ENCODE results near the gene SDHAF3. TPM values are rescaled to one million over a fixed set of nuclear protein-coding genes. Genes with fewer than 3 reads are reported as not detected.

Gene SDHAF3
- total and polyA plus RNA-seq, 5 donors = 19.7 to 27.0 (median 20.3) TPM

DNA sequence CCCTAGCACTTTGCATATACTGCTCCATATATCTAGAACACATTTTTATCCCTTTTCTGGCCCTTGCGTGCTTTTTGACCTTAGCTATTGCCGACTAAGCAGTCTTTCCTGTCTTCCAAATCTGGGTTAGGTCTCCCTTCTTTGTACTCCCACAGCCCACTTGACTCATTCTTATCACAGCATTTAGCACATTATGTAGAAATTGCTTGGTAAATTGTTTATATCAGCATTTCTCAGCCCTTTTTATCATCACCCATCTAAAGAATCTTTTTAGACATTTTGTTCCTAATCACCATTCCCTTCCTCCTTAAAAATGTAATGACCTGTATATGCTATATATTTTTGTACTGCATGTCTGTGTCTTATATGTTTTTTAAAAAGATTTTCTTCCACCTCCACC lies 101.7 kb downstream of the SDHAF3 start:
- no peak for ATAC-seq
- Histone ChIP-seq H3K27me3 (ENCODE audit: control insufficient read depth, insufficient read depth) (no peaks in the 10 kb centered on the region), H3K27ac (ENCODE audit: low read length) (no peak overlapping the region), H3K4me3 (ENCODE audit: low read length) (no peak overlapping the region), H3K9me3 (ENCODE audit: control insufficient read depth, low read length) (no peaks in the 10 kb centered on the region), H3K4me1 (ENCODE audit: control insufficient read depth, insufficient read depth, low read length) (no peaks in the 10 kb centered on the region)
- 76% methylated on average over 2 of the region's 2 CpGs for WGBS
- intact Hi-C loops (cut with DNase I) = no loop called here
- no peak for DNase-seq

DNA sequence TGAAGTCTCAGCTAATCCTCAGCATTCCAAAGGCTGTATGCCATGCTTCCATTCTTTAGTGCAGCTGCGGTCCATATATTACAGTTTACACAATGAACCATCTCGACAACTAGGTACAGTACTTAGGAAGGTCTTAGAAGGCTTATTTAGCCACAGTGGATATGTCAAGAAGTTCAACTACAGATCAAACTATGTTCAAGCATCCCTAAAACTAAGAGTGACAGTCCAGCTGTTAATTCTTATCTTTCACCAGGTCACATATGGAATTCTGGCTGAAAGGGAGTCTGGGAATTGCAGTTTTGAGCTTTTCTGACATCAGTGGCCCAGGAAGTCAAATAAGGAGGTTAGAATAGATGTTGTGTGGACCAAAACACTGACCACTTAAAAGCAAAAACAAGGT lies 106.8 kb downstream of the SDHAF3 start:
- DNase-seq (no peak), ATAC-seq (no peak)
- Histone ChIP-seq H3K27ac (ENCODE audit: low read length) (no peak overlapping the region), H3K27me3 (ENCODE audit: control insufficient read depth, insufficient read depth) (no peaks in the 10 kb centered on the region), H3K4me1 (ENCODE audit: control insufficient read depth, insufficient read depth, low read length) (no peaks in the 10 kb centered on the region), H3K9me3 (ENCODE audit: control insufficient read depth, low read length) (no peaks in the 10 kb centered on the region), H3K4me3 (ENCODE audit: low read length) (no peak overlapping the region)
- intact Hi-C loops (cut with DNase I) = no loop called here
- WGBS = 90% methylated on average over 2 of the region's 2 CpGs

DNA sequence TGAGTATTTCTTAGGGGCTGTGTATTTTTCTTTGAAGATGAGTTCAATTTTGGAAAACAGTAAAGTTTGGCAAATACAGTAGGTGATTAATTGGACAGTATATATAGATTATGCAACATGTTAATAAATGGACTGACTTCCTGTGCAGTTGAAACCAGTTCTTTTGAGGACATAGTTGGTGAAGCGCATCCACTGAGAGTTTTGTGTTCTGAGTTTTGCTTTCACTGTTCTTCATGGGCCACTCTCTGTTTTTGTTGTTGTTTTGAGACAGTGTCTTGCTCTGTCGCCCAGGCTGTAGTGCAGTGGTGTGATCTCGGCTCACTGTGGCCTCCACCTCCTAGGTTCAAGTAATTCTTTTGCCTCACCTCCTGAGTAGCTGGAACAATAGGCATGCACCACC lies 109.0 kb downstream of the SDHAF3 start:
- DNase-seq = no peak
- Histone ChIP-seq H3K4me1 (ENCODE audit: control insufficient read depth, insufficient read depth, low read length) (no peaks in the 10 kb centered on the region), H3K9me3 (ENCODE audit: control insufficient read depth, low read length) (no peaks in the 10 kb centered on the region), H3K27ac (ENCODE audit: low read length) (no peak overlapping the region), H3K27me3 (ENCODE audit: control insufficient read depth, insufficient read depth) (no peaks in the 10 kb centered on the region), H3K4me3 (ENCODE audit: low read length) (no peak overlapping the region)
- intact Hi-C loops (cut with DNase I) = no loop called here
- no peak for ATAC-seq
- WGBS = 56% methylated on average over 3 of the region's 3 CpGs

Other genes with a start within 250 kb of the SDHAF3 start
- gene DLX6, start 112.1 kb upstream of the SDHAF3 start, total RNA-seq = not detected
- not detected for gene DLX6, start 112.1 kb upstream of the SDHAF3 start, polyA plus RNA-seq
- gene DLX5, start 92.9 kb upstream of the SDHAF3 start, total RNA-seq = not detected
- gene DLX5, start 92.9 kb upstream of the SDHAF3 start, polyA plus RNA-seq = 0.27 TPM